DND-41 (cell line): Measurements from ENCODE around the gene MIS18A.

Experiments used
- ATAC-seq: fragments of 200-7000 bp; cut with Tn5 transposase; 3 replicates; pipeline ENCODE4 v1.9.1; 2021; ENCODE audit warnings: low read depth; ENCODE audit not compliant: insufficient read depth
- DNase-seq: peaks from one replicate; pipeline ENCODE4 v3.0.0-alpha.2; 2020
- H2AFZ ChIP-seq: 2 replicates; pipeline ENCODE4 v1.6.0; 2012; ENCODE audit warnings: low read depth, low read length
- H3K27ac ChIP-seq: 2 replicates; pipeline ENCODE4 v1.5.1; 2012; ENCODE audit warnings: low read length, inconsistent platforms
- H3K27me3 ChIP-seq: fragments of 200-600 bp; sonication (generic); 2 replicates; pipeline ENCODE4 v1.6.0; 2012; ENCODE audit warnings: low read length, mild to moderate bottlenecking, inconsistent platforms; ENCODE audit not compliant: insufficient read depth, poor library complexity
- H3K36me3 ChIP-seq: 2 replicates; pipeline ENCODE4 v1.5.1; 2012; ENCODE audit warnings: low read length, inconsistent platforms; ENCODE audit not compliant: insufficient read depth
- H3K4me1 ChIP-seq: 2 replicates; pipeline ENCODE4 v1.5.1; 2012; ENCODE audit warnings: mild to moderate bottlenecking, low read length; ENCODE audit not compliant: insufficient read depth
- H3K4me2 ChIP-seq: 2 replicates; pipeline ENCODE4 v1.6.0; 2012; ENCODE audit warnings: mild to moderate bottlenecking, moderate library complexity, low read length, inconsistent platforms; ENCODE audit not compliant: insufficient read depth
- H3K4me3 ChIP-seq, 2 experiments: fragments of 200-600 bp in 1 of 2; shearing (Covaris generic) in 1 of 2; 2 replicates each; pipeline ENCODE4 v1.5.1; 2012 to 2016; ENCODE audit warnings: inconsistent platforms in 2 of 2, low read length in 2 of 2, mild to moderate bottlenecking in 2 of 2, low read depth in 1 of 2, moderate library complexity in 1 of 2
- H3K79me2 ChIP-seq: 2 replicates; pipeline ENCODE4 v1.6.0; 2012; ENCODE audit warnings: low read length, inconsistent platforms; ENCODE audit not compliant: insufficient read depth
- H3K9ac ChIP-seq: 2 replicates; pipeline ENCODE4 v1.6.0; 2012; ENCODE audit warnings: low read depth, mild to moderate bottlenecking, inconsistent platforms, low read length, moderate library complexity
- H3K9me3 ChIP-seq: 2 replicates; pipeline ENCODE4 v1.5.1; 2012; ENCODE audit warnings: low read length, moderate library complexity, mild to moderate bottlenecking, inconsistent platforms; ENCODE audit not compliant: insufficient read depth, severe bottlenecking
- H4K20me1 ChIP-seq: 2 replicates; pipeline ENCODE4 v1.6.0; 2012; ENCODE audit warnings: low read length; ENCODE audit not compliant: insufficient read depth
- CTCF ChIP-seq: IDR thresholded peaks from 2 replicates; pipeline ENCODE4 v1.5.1; 2012; ENCODE audit warnings: borderline replicate concordance, low read length, moderate library complexity, mild to moderate bottlenecking; ENCODE audit not compliant: poor library complexity, severe bottlenecking; ENCODE audit errors: extremely low read depth
- EZH2 ChIP-seq: IDR thresholded peaks from 3 replicates; pipeline ENCODE4 v1.6.1; 2012; ENCODE audit warnings: borderline replicate concordance, low read depth, mild to moderate bottlenecking, moderate library complexity, low read length, inconsistent platforms; ENCODE audit not compliant: severe bottlenecking

The MIS18A gene

GRCh38 chr21:32303385-32303784 lies 24.5 kb upstream of the MIS18A start:
- Histone ChIP-seq H3K36me3 (no peaks in the 10 kb centered on the region; the same call in 1 of the 2 replicates), H3K9me3 (no peaks in the 10 kb centered on the region), H3K27me3 (no peaks in the 10 kb centered on the region), H2AFZ (no peak overlapping the region), H3K4me2 (no peak overlapping the region), H3K9ac (no peak overlapping the region), H3K27ac (no peak overlapping the region), H3K4me1 (no peaks in the 10 kb centered on the region), H3K79me2 (no peaks in the 10 kb centered on the region), H4K20me1 (no peaks in the 10 kb centered on the region), H3K4me3 (no peak overlapping the region)
- DNase-seq (no peak), ATAC-seq (no peak)
- TF ChIP-seq CTCF (no peak), EZH2 (no peak)

GRCh38 chr21:32302560-32302959 lies 23.7 kb upstream of the MIS18A start:
- no peak overlapping the region for H3K9ac ChIP-seq
- no peaks in the 10 kb centered on the region for H3K27me3 ChIP-seq
- no peak overlapping the region for H3K27ac ChIP-seq
- no peaks in the 10 kb centered on the region; the same call in 1 of the 2 replicates for H3K36me3 ChIP-seq
- H3K4me2 ChIP-seq = no peak overlapping the region
- no peaks in the 10 kb centered on the region for H3K79me2 ChIP-seq
- no peak overlapping the region for H3K4me3 ChIP-seq
- H4K20me1 ChIP-seq = no peaks in the 10 kb centered on the region
- ATAC-seq (no peak), DNase-seq (no peak)
- H3K9me3 ChIP-seq = no peaks in the 10 kb centered on the region
- no peak for TF ChIP-seq EZH2
- TF ChIP-seq CTCF = no peak
- no peak overlapping the region for H2AFZ ChIP-seq
- no peaks in the 10 kb centered on the region for H3K4me1 ChIP-seq

GRCh38 chr21:32301596-32301995 lies 22.7 kb upstream of the MIS18A start:
- ATAC-seq (no peak), DNase-seq (no peak)
- H3K27me3 ChIP-seq = no peaks in the 10 kb centered on the region
- TF ChIP-seq EZH2 (no peak), CTCF (no peak)
- no peaks in the 10 kb centered on the region for H3K4me1 ChIP-seq
- H2AFZ ChIP-seq = no peak overlapping the region
- H3K9me3 ChIP-seq = no peaks in the 10 kb centered on the region
- H3K4me2 ChIP-seq = no peak overlapping the region
- H3K27ac ChIP-seq = no peak overlapping the region
- H3K36me3 ChIP-seq = no peaks in the 10 kb centered on the region; the same call in 1 of the 2 replicates
- no peak overlapping the region for H3K9ac ChIP-seq
- H3K79me2 ChIP-seq = no peaks in the 10 kb centered on the region
- no peaks in the 10 kb centered on the region for H4K20me1 ChIP-seq
- H3K4me3 ChIP-seq = no peak overlapping the region
